HFF-Myc (cell line): Measurements from ENCODE around the gene NLRP1.

Source experiments
- DNase-seq: peaks from one replicate; pipeline ENCODE4 v3.0.0-alpha.2; 2011; ENCODE audit warnings: low read depth; ENCODE audit errors: extremely low read depth
- H3K4me3 ChIP-seq: replicated peaks from 2 replicates; pipeline ENCODE4 v1.5.1; 2011; ENCODE audit warnings: low read depth, mild to moderate bottlenecking, control low read depth, low read length
- CTCF ChIP-seq: IDR thresholded peaks from 2 replicates; pipeline ENCODE4 v1.5.1; 2012; ENCODE audit warnings: mild to moderate bottlenecking, low read depth, low read length, control low read depth; ENCODE audit errors: missing control alignments

Gene NLRP1

GRCh38 chr17:5485270-5486205, 98.8 kb downstream of the NLRP1 start, which contains the start of gene DERL2:
TSS of gene DERL2 (minus strand) at chr17:5486178. CDS start at chr17:5486161, 17 bp downstream.
- TF ChIP-seq CTCF: no peak
- H3K4me3 ChIP-seq: peak within 1 kb of the TSS; percentile 96
- DNase-seq: no peak

GRCh38 chr17:5481451-5481850, 102.9 kb downstream of the NLRP1 start:
- no peak for DNase-seq
- no peak overlapping the region for H3K4me3 ChIP-seq
- no peak for TF ChIP-seq CTCF

GRCh38 chr17:5480962-5481361, 103.3 kb downstream of the NLRP1 start:
- no peak for DNase-seq
- H3K4me3 ChIP-seq: no peak overlapping the region
- no peak for TF ChIP-seq CTCF

- no peak for DNase-seq
- TF ChIP-seq CTCF: no peak
- no peak overlapping the region for H3K4me3 ChIP-seq
Observed at GRCh38 chr17:5478992-5479391, 105.3 kb downstream of the NLRP1 start.

GRCh38 chr17:5473906-5474305, 110.4 kb downstream of the NLRP1 start:
- no peak for TF ChIP-seq CTCF
- no peak for DNase-seq
- H3K4me3 ChIP-seq: no peak overlapping the region

- no peak for TF ChIP-seq CTCF
- H3K4me3 ChIP-seq: no peak overlapping the region
- no peak for DNase-seq
Observed at GRCh38 chr17:5472511-5472910, 111.8 kb downstream of the NLRP1 start.
